Lower leg skin (tissue), 4 donors: ENCODE data around the gene ERI3. TPM values are rescaled to one million over a fixed set of nuclear protein-coding genes. Genes with fewer than 3 reads are reported as not detected.

Experiments
- DNase-seq, 2 donors: peaks; one replicate each; pipeline ENCODE4 v3.0.0-alpha.2; 2019; ENCODE audit warnings: low spot score in 2 of 2
- H3K4me3 ChIP-seq: fragments of 200-600 bp; sonication (generic); 2 replicates; pipeline ENCODE4 v1.5.1; 2017; ENCODE audit warnings: mild to moderate bottlenecking, low read depth; ENCODE audit not compliant: poor library complexity, severe bottlenecking
- CTCF ChIP-seq, 3 donors: fragments of 450-650 bp; IDR thresholded peaks; one replicate each; pipeline ENCODE4 v1.5.1; 2016; ENCODE audit warnings: antibody characterized with exemption in 3 of 3, mild to moderate bottlenecking in 3 of 3, moderate library complexity in 2 of 3
- POLR2A ChIP-seq, 2 donors: fragments of 450-650 bp; IDR thresholded peaks; one replicate each; pipeline ENCODE4 v1.6.1; 2016 to 2017; ENCODE audit warnings: antibody characterized with exemption in 2 of 2, mild to moderate bottlenecking in 1 of 2, moderate library complexity in 1 of 2
- WGBS, 2 donors: methylation state at CpG; one replicate each; pipeline ENCODE4 v1.1.5; 2018; 5-methylcytosine and 5-hydroxymethylcytosine counted together
- intact Hi-C: fragments of 100-400 bp; cut with DNase I; formaldehyde crosslinking; loops from one replicate; pipeline ENCODE4 v1.15.0; 2023; ENCODE audit warnings: low total_unique reads
- total RNA-seq, 4 donors: library from RNA; depleted of rRNA; stranded (reverse); fragments of >200 nt; gene quantifications; one replicate each; pipeline ENCODE4 v1.1.0, GENCODE V29; 2016

ERI3 gene
- total RNA-seq, 4 donors from 2014 or later, result 28.3 to 43.3 (median 40.4) TPM

- H3K4me3 ChIP-seq, result no peak overlapping the region
- DNase-seq, result no peak
- TF ChIP-seq POLR2A (IDR thresholded peaks at IDR 0.05), result no peak
- no peak for TF ChIP-seq CTCF (IDR thresholded peaks at IDR 0.05)
- intact Hi-C loops, result no loop called here
- 70 to 74% methylated on average over 12 of the region's 12 CpGs for WGBS, 2 donors
Measured at GRCh38 chr1:44355582-44356305, 687 bp upstream of the ERI3 start.

- peak in 1 of 2 donors; percentile 19 for DNase-seq
- no peak for TF ChIP-seq CTCF (IDR thresholded peaks at IDR 0.05)
- no peak for TF ChIP-seq POLR2A (IDR thresholded peaks at IDR 0.05)
- H3K4me3 ChIP-seq, result peak overlapping the region; percentile 81
- WGBS, 2 donors, result 45 to 52% methylated on average over 10 of the region's 10 CpGs
- intact Hi-C loops, result no loop called here
Measured at GRCh38 chr1:44354268-44354839, 703 bp downstream of the ERI3 start.

GRCh38 chr1:44353604-44354003 lies 1.5 kb downstream of the ERI3 start:
- 61 to 62% methylated on average over 1 of the region's 1 CpG for whole genome bisulfite sequencing, 2 donors
- intact Hi-C loops, result no loop called here
- no peak overlapping the region for H3K4me3 ChIP-seq
- no peak for DNase-seq
- TF ChIP-seq CTCF (IDR thresholded peaks at IDR 0.05), result no peak
- no peak for TF ChIP-seq POLR2A (IDR thresholded peaks at IDR 0.05)

DNA sequence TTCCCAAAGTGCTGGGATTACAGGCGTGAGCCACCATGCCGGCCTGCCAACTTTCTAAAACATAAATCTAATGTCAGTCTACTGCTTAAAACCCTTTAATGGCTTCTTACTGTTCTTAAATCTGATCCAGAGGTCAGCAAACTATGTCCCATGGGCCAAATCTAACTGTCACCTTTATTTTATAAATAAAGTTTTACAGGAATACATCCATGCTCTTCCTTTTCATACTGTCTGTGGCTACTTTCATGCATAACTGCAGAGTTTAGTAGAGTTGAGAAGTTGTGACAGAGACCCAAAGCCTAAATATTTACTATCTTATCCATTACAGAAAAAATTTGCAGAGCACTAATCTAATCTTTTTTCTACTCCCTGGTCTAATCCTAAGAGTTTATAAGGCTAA lies 3.8 kb downstream of the ERI3 start:
- no peak overlapping the region for H3K4me3 ChIP-seq
- no peak for DNase-seq
- WGBS, 2 donors, result 94 to 100% methylated on average over 2 of the region's 2 CpGs
- intact Hi-C loops, result loop anchor here (2.0 kb wide), 1 partner anchor 14 kb away; no protein-coding TSS in a partner anchor
- TF ChIP-seq POLR2A (IDR thresholded peaks at IDR 0.05) (no peak), CTCF (IDR thresholded peaks at IDR 0.05) (no peak)

DNA sequence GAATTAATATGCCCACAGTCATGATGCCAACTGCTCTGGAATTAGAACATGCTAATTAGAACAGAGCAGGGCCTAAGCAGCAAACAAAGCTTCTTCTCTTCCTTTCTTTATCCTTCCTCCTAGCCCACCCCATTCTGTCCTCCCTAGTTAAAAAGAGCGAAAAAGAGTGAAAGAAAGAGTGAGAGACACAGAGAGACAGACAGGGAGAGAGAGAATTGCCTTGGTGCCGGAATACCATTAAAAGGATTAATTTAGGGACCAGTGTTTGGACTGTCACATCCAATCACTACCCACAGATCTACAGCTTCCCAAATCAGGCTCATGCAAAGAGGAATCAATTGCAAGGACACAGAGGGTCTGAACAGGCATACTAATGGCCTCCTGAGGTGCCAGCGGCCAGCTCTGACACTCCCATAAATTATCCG lies 7.0 kb downstream of the ERI3 start:
- intact Hi-C loops, result no loop called here
- no peak for TF ChIP-seq CTCF (IDR thresholded peaks at IDR 0.05)
- no peak overlapping the region for H3K4me3 ChIP-seq
- 88 to 90% methylated on average over 4 of the region's 4 CpGs for WGBS, 2 donors
- DNase-seq, result no peak
